Activated CD8-positive, alpha-beta memory T cell treated with anti-CD3 and anti-CD28 coated beads, Interleukin-2, amount 50 U/mL, for 24 hours (primary cell): ENCODE data around the gene MINPP1.
"Not testable (repeated sequence)": the region's sequence is repeated elsewhere in the genome, so short reads cannot be mapped to it uniquely, and the experiment has no call there.

ENCODE experiments used
- DNase-seq: peaks from one replicate; pipeline ENCODE4 v3.0.0-alpha.2; 2020; ENCODE audit errors: extremely low read depth

MINPP1 gene

DNA sequence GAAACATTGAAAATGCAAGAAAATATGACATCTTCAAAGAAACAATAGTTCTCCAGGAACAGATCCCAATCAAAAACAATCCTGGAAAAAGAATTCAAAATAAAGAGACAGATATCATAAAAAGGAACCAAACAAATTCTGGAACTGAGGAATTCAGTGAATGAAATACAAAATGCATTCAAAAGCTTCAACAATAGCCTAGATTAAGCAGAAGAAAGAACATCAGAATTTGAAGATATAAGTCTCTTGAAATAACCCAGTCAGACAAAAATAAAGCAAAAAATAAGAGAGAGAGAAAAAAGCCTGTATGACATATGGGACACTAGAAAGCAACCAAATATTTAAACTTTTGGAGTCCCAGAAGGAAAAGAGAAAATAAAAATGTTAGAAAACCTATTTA, 60.3 kb downstream of the MINPP1 start:
- no peak for DNase-seq

DNA sequence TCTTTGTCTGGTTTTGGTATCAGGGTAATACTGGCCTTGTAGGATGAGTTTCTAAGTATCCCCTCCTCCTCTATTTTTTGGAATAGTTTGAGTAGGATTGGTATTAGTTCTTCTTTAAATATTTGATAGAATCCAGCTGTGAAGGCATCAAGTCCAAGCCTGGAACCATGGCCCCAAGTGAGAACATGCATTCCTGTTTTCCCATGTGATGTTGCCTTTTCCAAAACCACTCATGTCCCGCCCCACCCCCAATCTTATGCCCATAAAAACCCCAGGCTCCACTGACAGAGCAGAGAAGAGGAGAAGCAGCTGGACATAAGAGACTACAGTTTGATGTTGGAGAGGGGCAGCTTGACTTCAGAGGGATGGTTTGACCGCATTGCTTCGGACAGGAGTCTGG, 71.2 kb downstream of the MINPP1 start:
- no peak for DNase-seq

DNA sequence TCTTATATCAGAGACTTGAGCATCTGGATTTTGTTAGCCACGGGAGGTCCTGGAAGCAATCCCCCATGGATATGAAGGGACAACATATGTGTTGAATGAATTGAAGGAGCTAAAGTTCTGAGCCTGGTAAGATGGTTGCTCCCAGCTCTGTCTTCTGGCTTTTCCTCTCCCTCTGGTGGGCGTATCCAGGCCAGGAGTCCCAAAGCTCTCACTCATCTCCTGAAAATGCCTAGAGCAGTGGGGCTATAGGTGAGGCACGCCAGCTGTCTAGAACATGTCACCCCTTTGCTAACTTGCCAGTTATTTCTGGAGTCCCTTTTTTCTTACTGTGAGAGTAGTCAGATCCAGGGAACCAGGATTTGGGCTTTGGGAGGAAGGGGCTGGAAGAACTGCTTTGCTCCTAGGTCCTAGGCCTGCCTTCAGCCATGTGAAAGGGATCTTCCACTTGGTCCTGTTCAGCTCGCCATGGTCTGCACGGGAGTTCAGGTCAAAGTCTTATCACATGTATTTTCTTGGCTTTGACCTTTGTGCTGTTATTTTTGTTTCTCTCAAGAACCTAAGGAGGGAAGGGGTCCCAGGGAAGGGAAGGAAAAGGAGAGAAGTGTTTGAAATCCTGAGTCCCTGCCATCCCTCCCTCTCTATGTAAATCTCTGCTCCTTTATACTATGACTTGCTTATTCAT, 73.6 kb downstream of the MINPP1 start:
- DNase-seq = no peak

GRCh38 chr10:87578842-87579401, 74.2 kb downstream of the MINPP1 start:
- DNase-seq = no peak

- DNase-seq = no peak
Observed at GRCh38 chr10:87579563-87579962, 74.9 kb downstream of the MINPP1 start.

- DNase-seq = no peak
Observed at GRCh38 chr10:87580016-87580415, 75.3 kb downstream of the MINPP1 start.

DNA sequence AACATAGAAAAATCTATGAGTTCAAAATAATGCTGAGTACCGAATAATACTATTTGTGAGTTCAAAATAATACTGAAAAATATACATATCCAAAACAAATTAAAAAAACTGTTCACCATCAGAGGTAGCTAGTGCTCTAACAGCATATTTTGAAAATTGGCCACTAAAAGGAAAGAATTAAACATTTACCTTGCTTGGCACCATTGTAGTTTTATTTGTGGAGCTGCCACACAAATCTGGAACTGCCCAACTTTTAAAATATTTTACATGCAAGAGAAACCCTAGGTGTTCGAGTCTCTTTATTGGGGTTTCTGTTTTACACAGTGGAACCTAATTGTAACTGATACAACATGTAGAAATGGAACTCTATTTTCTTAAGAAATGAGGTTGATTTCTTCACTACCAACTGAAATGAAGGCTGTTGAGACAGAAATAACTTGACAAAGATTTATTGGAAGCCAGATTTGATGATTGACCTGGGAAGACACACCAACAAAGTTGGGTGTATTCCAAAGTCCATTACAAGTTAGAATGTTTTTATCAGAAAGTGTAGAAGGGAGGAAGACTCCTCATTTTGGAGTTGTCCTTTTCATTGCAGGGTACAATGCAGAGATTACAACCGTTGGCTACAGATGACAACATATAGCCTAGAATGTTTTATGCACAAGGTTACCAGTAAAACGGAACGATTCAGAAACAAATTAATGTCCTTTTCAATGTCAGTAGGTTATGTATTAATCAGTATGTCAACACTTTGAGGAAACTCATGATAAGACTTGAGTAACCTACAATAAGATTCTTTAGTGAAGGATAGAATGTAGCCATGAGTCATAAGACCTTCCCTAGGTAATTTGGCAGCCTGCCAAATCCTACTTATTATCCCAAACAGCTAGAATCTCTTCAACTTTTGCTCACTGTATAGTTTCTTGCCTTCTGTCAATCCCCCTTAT, 81.1 kb downstream of the MINPP1 start:
- DNase-seq = no peak

DNA sequence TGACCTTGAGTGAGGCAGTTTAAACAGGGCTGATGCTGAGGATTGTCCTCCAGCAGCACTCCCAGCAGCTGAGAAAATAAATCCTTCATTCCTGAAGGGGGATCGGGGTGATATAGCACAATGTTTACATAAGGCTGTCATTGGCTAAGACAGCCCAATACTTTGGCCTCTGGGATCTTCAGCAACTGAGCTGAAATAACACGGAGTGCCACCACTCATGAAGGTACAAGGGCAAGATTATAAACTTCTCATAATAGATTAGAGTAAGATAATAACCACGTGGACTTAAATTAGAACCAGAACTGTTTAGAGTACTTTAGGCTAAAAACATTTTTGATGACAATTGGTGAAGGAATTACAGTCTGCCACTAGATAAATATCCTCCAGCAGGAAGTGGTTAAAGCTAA, 85.0 kb downstream of the MINPP1 start:
- DNase-seq = no peak

- no peak for DNase-seq
Observed at GRCh38 chr10:87590705-87591588, 86.3 kb downstream of the MINPP1 start.

DNA sequence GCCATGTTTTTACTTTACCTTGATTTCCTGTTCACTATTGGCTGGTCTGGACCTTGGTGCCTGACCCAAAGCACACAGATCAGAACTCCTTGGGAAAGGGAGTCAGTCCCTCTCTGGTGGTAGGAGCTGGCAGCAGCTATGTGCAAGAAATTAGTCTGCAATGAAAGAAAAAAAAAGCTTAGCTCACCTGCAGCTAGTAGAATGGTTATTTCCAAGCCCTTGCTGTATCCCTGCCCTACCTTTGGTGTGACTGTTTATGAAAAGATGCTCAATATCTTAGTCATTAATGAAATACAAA, 86.8 kb downstream of the MINPP1 start:
- no peak for DNase-seq

GRCh38 chr10:87592920-87593319, 88.2 kb downstream of the MINPP1 start:
- not testable (repeated sequence) for DNase-seq

DNA sequence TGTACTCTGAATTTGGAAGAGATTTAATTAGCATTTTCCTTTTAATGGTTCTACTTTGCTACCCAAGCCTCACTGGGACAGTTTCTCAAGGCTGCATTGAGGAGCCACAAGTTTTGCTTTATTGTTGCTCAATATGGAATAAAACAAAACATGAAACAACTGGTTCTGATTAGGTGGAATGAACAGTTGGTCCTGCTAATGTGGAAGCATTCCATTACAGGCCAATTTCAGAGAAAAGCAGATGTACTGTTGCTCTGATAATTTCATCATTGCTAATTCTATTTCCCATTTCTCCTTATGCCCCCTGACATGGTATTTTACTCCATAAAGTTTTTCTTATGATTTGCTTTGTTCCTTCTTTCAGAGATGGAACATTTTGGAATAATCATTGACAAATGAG, 89.0 kb downstream of the MINPP1 start:
- no peak for DNase-seq

GRCh38 chr10:87594181-87594580, 89.5 kb downstream of the MINPP1 start:
- DNase-seq = no peak

DNA sequence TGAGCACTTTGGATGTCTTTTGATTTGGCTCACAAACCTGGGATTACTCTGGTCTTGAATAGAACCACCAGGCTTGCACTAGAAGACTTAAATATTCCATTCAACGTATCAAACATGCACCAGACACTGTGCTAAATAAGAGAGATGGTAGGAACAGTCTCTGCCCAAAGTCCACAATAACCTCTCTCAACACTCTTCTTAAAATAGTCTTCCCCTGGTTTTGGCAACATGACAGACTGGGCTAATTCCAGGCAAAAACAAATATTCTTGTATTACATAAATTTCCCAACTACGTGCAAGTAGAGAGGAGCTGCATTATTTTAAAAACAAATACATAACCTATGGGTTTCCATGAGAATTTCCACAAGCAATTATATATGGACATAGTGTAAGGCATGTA, 90.2 kb downstream of the MINPP1 start:
- no peak for DNase-seq

DNA sequence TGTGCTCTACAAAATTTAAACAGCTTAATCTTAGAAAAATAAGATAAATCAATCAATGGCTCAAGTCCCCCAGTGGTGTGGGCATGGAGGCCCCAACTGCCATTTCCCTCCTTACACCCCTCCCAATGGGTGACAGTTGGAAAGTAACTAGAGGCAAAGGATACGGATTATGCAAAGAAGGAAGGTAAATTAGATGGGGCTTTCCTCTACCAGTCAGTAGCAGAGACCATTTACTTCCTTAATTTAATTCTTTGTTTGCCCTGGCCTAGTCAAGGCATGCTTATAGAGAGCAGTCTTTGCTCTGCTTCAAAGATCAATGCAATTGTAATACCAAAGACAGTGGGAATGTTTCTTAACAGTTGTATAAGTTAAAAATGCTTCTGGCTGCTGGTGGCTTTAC, 91.7 kb downstream of the MINPP1 start:
- DNase-seq = no peak

GRCh38 chr10:87598700-87599099, 94.0 kb downstream of the MINPP1 start:
- no peak for DNase-seq

DNA sequence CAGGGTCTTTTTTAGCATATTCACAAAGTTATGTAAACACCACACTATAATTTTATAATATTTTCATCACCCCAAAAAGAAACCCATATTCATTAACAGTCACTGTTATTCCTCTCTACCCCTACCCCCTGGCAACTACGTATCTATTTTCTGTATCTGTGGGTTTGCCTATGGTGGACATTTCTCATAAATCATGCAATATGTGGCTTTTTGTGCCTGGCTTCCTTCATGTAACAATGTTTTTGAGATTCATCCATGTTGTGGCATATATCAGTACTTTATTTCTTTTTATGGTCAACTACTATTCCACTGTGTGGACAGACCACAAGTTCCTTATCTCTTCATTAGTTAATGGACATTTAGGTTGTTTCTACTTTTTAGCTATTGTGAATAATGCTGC, 95.9 kb downstream of the MINPP1 start:
- DNase-seq = no peak
